Right lobe of liver (tissue), 6 donors: ENCODE data around the gene PRSS33. TPM values are rescaled to one million over a fixed set of nuclear protein-coding genes. Genes with fewer than 3 reads are reported as not detected.

Source experiments
- ATAC-seq, 4 donors: fragments of 200-7000 bp; cut with Tn5 transposase; one replicate each; pipeline ENCODE4 v1.9.1; 2020; ENCODE audit warnings: mild to moderate bottlenecking in 4 of 4, moderate library complexity in 4 of 4
- DNase-seq, 3 donors: peaks; one replicate each; pipeline ENCODE4 v3.0.0-alpha.2; 2020
- H3K27ac ChIP-seq, 3 donors: fragments of 200-600 bp; one replicate each; pipeline ENCODE4 v1.8.0; 2022
- H3K27me3 ChIP-seq, 2 donors: fragments of 200-600 bp; one replicate each; pipeline ENCODE4 v1.8.0; 2022
- H3K36me3 ChIP-seq, 4 donors: fragments of 200-600 bp; sonication (generic) in 1 of 4; one replicate each; pipeline versions ENCODE4 v1.5.1 to v1.8.0; 2017 to 2022; ENCODE audit warnings: control low read depth in 1 of 4
- H3K4me1 ChIP-seq, 4 donors: fragments of 200-600 bp; sonication (generic) in 1 of 4; one replicate each; pipeline versions ENCODE4 v1.5.1 to v1.8.0; 2017 to 2022; ENCODE audit warnings: control low read depth in 1 of 4
- H3K4me3 ChIP-seq, 3 donors: fragments of 200-600 bp; one replicate each; pipeline ENCODE4 v1.8.0; 2022
- H3K9me3 ChIP-seq, 4 donors: fragments of 200-600 bp; sonication (generic) in 1 of 4; one replicate each; pipeline versions ENCODE4 v1.5.1 to v1.8.0; 2017 to 2022; ENCODE audit warnings: control low read depth in 1 of 4
- POLR2A ChIP-seq: fragments of 450-650 bp; IDR thresholded peaks from one replicate; pipeline ENCODE4 v1.6.1; 2017; ENCODE audit warnings: antibody characterized with exemption, mild to moderate bottlenecking
- WGBS: methylation state at CpG from one replicate; pipeline ENCODE4 v1.1.6; 2018; ENCODE audit warnings: low coverage, low lambda C conversion rate; ENCODE audit not compliant: insufficient coverage; ENCODE audit errors: missing lambda C conversion rate; 5-methylcytosine and 5-hydroxymethylcytosine counted together
- intact Hi-C, 2 donors: fragments of 100-400 bp; cut with DNase I; formaldehyde crosslinking; loops; one replicate each; pipeline versions ENCODE4 v1.11.2 to v1.14.1; 2022
- total RNA-seq, 6 experiments: library from RNA; depleted of rRNA in 2 of 6; stranded (reverse); fragments of >200 nt in 2 of 6; fragmentation: NEBNext Ultra II Directional in 3 of 6; extraction: Animal tissue kit (Norgen Biotek cat#: 25700) in 3 of 6; gene quantifications; one replicate each; pipeline versions ENCODE4 v1.1.0 to v1.2.4, GENCODE V29; 2016 to 2023
- TF ChIP-seq, protein P1 (sequence below), 4 donors: fragments of 200-600 bp in 3 of 4; fragments of 450-650 bp in 1 of 4; IDR thresholded peaks; one replicate each; pipeline versions ENCODE4 v1.5.1 to v1.8.0; 2016 to 2022; ENCODE audit warnings: antibody characterized with exemption in 4 of 4, mild to moderate bottlenecking in 2 of 4
- donor health status: DM: no; HTN: yes; CAD: no.
- donor health status: DM: no; HTN: no; CAD: no.
- donor health status: DM: no; HTN: no; CAD: no.
- donor health status: DM: no; HTN: yes; CAD: no.
- donor health status: DM: no; HTN: yes; CAD: no.

PRSS33 gene
- total RNA-seq, 6 experiments from 2014 or later = not detected

DNA sequence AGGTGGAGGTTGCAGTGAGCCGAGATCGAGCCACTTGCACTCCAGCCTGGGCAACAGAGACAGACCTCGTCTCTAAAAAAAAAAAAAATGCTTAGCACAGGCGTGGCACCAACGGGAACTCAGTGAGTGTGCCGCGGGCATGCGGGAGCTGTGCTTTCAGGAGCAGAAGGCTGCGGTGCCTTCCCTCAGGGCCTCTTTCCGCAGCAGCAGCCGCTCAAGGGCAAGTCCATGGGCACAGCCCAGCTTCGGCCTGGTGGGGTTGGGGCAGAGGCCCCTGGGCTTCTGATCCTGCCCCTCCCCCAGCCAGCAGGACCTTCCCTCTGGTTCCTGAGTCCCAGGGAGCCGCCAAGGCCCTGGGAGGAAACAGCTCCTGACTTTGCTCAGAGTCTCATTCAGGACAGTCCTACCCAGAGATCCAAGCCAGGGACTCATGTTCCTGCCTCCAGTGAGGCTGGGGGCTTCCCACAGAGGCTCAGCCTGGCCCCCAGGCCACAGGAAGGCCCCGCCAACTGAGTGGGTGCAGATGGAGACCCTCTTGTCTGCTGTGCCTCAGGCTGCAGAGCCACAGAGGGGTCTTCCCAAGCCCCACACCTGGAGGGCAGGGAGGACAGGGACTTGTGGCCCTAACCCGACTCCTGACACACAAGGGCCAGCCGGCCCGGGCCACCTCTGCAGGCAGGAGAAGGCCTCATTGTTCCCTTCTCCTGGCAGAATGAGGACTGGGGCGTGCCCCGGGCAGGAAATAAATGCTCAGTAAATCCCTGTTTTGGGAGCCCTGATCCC, 39.4 kb upstream of the PRSS33 start:
- ATAC-seq (no peak), DNase-seq (peak in 1 of 3 donors; percentile 35)
- H3K9me3 ChIP-seq = no peaks in the 10 kb centered on the region
- no peaks in the 10 kb centered on the region for H3K27me3 ChIP-seq
- H3K36me3 ChIP-seq = no peaks in the 10 kb centered on the region
- 66% methylated on average over 5 of the region's 19 CpGs for WGBS
- no peak overlapping the region for H3K27ac ChIP-seq
- TF ChIP-seq, protein P1, sequence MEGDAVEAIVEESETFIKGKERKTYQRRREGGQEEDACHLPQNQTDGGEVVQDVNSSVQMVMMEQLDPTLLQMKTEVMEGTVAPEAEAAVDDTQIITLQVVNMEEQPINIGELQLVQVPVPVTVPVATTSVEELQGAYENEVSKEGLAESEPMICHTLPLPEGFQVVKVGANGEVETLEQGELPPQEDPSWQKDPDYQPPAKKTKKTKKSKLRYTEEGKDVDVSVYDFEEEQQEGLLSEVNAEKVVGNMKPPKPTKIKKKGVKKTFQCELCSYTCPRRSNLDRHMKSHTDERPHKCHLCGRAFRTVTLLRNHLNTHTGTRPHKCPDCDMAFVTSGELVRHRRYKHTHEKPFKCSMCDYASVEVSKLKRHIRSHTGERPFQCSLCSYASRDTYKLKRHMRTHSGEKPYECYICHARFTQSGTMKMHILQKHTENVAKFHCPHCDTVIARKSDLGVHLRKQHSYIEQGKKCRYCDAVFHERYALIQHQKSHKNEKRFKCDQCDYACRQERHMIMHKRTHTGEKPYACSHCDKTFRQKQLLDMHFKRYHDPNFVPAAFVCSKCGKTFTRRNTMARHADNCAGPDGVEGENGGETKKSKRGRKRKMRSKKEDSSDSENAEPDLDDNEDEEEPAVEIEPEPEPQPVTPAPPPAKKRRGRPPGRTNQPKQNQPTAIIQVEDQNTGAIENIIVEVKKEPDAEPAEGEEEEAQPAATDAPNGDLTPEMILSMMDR (IDR thresholded peaks at IDR 0.05) = no peak
- TF ChIP-seq POLR2A = no peak
- no peak overlapping the region for H3K4me3 ChIP-seq
- no peaks in the 10 kb centered on the region for H3K4me1 ChIP-seq
- intact Hi-C loops = no loop called here

DNA sequence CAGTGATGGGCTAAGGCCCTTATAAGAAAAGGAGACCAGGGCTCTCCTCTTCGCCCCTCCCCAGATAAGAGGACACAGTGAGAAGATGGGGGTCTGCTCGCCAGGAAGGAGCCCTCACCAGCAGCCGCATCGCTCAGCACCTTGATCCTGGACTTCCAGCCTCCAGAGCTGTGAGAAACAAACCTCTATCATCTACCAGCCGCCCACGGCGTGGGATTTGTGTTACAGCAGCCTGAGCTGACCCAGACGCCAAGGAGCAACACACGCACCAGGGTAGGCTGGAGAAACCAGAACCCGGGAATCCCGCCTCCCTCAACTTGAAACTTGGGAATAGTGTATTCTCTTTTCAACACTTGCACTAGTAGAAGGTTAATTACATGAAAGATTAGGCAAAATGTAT, 38.5 kb upstream of the PRSS33 start:
- no peak overlapping the region for H3K27ac ChIP-seq
- peak in 1 of 3 donors; percentile 12 for DNase-seq
- intact Hi-C loops = no loop called here
- no peaks in the 10 kb centered on the region for H3K36me3 ChIP-seq
- no peak for ATAC-seq
- no peak overlapping the region for H3K4me3 ChIP-seq
- no peaks in the 10 kb centered on the region for H3K27me3 ChIP-seq
- WGBS = 83% methylated on average over 5 of the region's 11 CpGs
- no peaks in the 10 kb centered on the region for H3K4me1 ChIP-seq
- H3K9me3 ChIP-seq = no peaks in the 10 kb centered on the region
- TF ChIP-seq, protein P1 (IDR thresholded peaks at IDR 0.05) = no peak
- TF ChIP-seq POLR2A = no peak

GRCh38 chr16:2825049-2825742, 37.8 kb upstream of the PRSS33 start:
- no peaks in the 10 kb centered on the region for H3K27me3 ChIP-seq
- DNase-seq (peak in 1 of 3 donors; percentile 39), ATAC-seq (no peak)
- H3K9me3 ChIP-seq = no peaks in the 10 kb centered on the region
- H3K27ac ChIP-seq = no peak overlapping the region
- TF ChIP-seq, protein P1 (IDR thresholded peaks at IDR 0.05) = no peak
- TF ChIP-seq POLR2A = no peak
- H3K36me3 ChIP-seq = no peaks in the 10 kb centered on the region
- WGBS = 55% methylated on average over 14 of the region's 26 CpGs
- H3K4me3 ChIP-seq = no peak overlapping the region
- intact Hi-C loops = no loop called here
- H3K4me1 ChIP-seq = no peaks in the 10 kb centered on the region

DNA sequence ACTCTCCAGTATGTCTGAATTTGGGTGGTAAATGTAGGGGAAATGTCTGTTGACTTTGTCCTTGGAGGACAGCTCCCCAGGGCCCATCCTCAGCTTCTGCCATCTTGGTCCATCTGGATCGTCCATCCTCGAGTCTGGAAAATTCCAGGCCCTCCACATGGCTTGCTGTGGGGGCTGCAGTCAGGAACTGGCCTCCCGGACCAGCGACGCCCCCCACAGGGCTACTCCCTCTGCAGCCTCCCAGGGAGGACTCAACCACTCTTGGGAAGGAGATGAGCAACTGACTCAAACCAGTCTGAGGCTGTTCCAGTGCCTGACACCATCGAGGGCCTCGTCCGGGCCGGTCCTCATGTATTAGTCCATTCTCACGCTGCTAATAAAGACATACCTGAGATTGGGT, 37.3 kb upstream of the PRSS33 start:
- DNase-seq = peak in 1 of 3 donors; percentile 30
- WGBS = 100% methylated on average over 4 of the region's 10 CpGs
- TF ChIP-seq POLR2A = no peak
- TF ChIP-seq, protein P1 (IDR thresholded peaks at IDR 0.05) = no peak
- H3K27me3 ChIP-seq = no peaks in the 10 kb centered on the region
- H3K36me3 ChIP-seq = no peaks in the 10 kb centered on the region
- H3K9me3 ChIP-seq = no peaks in the 10 kb centered on the region
- no peak for ATAC-seq
- intact Hi-C loops = no loop called here
- no peak overlapping the region for H3K27ac ChIP-seq
- H3K4me3 ChIP-seq = no peak overlapping the region
- no peaks in the 10 kb centered on the region for H3K4me1 ChIP-seq
